Endothelial cell of umbilical vein (primary cell): ENCODE data around the gene TMEM150C. TPM values are rescaled to one million over a fixed set of nuclear protein-coding genes. Genes with fewer than 3 reads are reported as not detected.

Experiments
- BruUV-seq: library from RNA; stranded (reverse); fragments of 400-500 nt; replicated peaks from 2 replicates; lab custom pipeline; 2021; lab: Mats Ljungman, UMichigan
- CTCF ChIA-PET: fragments of 300-600, 350-600 bp; sonication (Branson Sonifier 250); formaldehyde crosslinking; loops from one replicate; lab custom pipeline; 2021; ENCODE audit warnings: antibody characterized with exemption, inconsistent platforms; lab: Charles Lee
- POLR2A ChIA-PET: fragments of 300-600, 350-600 bp; sonication (Branson Sonifier 250); formaldehyde crosslinking; loops from one replicate; lab custom pipeline; 2021; ENCODE audit warnings: antibody characterized with exemption, inconsistent platforms; lab: Charles Lee
- DNase-seq: peaks from one replicate; pipeline ENCODE4 v3.0.0-alpha.2; 2011; ENCODE audit warnings: low read depth, low spot score
- FAIRE-seq: peaks from 2 replicates; lab custom pipeline; 2011; peaks lifted over from hg19 to GRCh38; lab: Jason Lieb, UNC
- H2AFZ ChIP-seq: 2 replicates; pipeline ENCODE4 v1.6.0; 2012; ENCODE audit warnings: low read depth, low read length, control low read depth, inconsistent platforms
- H3K27ac ChIP-seq: 2 replicates; pipeline ENCODE4 v1.5.1; 2011; ENCODE audit warnings: low read depth, mild to moderate bottlenecking, control low read depth, low read length, moderate library complexity; ENCODE audit not compliant: insufficient read depth
- H3K27me3 ChIP-seq, 2 experiments: 2 replicates each; pipeline versions ENCODE4 v1.6.0 to v1.6.1; 2011; ENCODE audit warnings: low read length in 2 of 2, mixed read lengths in 1 of 2; ENCODE audit not compliant: control insufficient read depth in 2 of 2, insufficient read depth in 2 of 2
- H3K36me3 ChIP-seq, 2 experiments: 2 replicates in 1 of 2; 3 replicates in 1 of 2; pipeline ENCODE4 v1.5.1; 2011; ENCODE audit warnings: low read length in 2 of 2, mild to moderate bottlenecking in 1 of 2, moderate library complexity in 1 of 2; ENCODE audit not compliant: control insufficient read depth in 2 of 2, insufficient read depth in 2 of 2; ENCODE audit errors: extremely low read depth in 1 of 2
- H3K4me1 ChIP-seq: 3 replicates; pipeline ENCODE4 v1.5.1; 2011; ENCODE audit warnings: mild to moderate bottlenecking, low read length; ENCODE audit not compliant: control insufficient read depth, insufficient read depth; ENCODE audit errors: extremely low read depth
- H3K4me2 ChIP-seq: 2 replicates; pipeline ENCODE4 v1.6.1; 2011; ENCODE audit warnings: low read length, control low read depth, mixed read lengths; ENCODE audit not compliant: insufficient read depth
- H3K4me3 ChIP-seq, 3 experiments: fragments of 200-600 bp in 1 of 3; sonication (generic), shearing (Covaris generic) in 1 of 3; replicated peaks in 1 of 3; 2 replicates each; pipeline ENCODE4 v1.5.1; 2011 to 2016; ENCODE audit warnings: control low read depth in 3 of 3, low read length in 3 of 3, mild to moderate bottlenecking in 2 of 3, inconsistent platforms in 1 of 3, low read depth in 1 of 3, moderate library complexity in 1 of 3; ENCODE audit not compliant: insufficient read depth in 1 of 3
- H3K79me2 ChIP-seq: 2 replicates; pipeline ENCODE4 v1.6.0; 2012; ENCODE audit warnings: low read length, inconsistent platforms; ENCODE audit not compliant: control insufficient read depth, insufficient read depth
- H3K9ac ChIP-seq: replicated peaks from 2 replicates; pipeline ENCODE3; 2011; ENCODE audit warnings: low read length, control low read depth; ENCODE audit not compliant: insufficient read depth; ENCODE audit errors: extremely low read depth
- H3K9me1 ChIP-seq: replicated peaks from 3 replicates; pipeline ENCODE4 v1.6.0; 2011; ENCODE audit warnings: mild to moderate bottlenecking, low read length; ENCODE audit not compliant: control insufficient read depth, insufficient read depth; ENCODE audit errors: extremely low read depth
- H3K9me3 ChIP-seq: replicated peaks from 2 replicates; pipeline ENCODE4 v1.5.1; 2012; ENCODE audit warnings: low read length, inconsistent platforms; ENCODE audit not compliant: control insufficient read depth, insufficient read depth
- H4K20me1 ChIP-seq: replicated peaks from 2 replicates; pipeline ENCODE3; 2011; ENCODE audit warnings: mild to moderate bottlenecking, low read length; ENCODE audit not compliant: control insufficient read depth, insufficient read depth; ENCODE audit errors: extremely low read depth
- CTCF ChIP-seq, 2 donors: IDR thresholded peaks; 1 replicate in 1 of 2; 2 replicates in 1 of 2; pipeline ENCODE4 v1.5.1; 2011; ENCODE audit warnings: low read length in 2 of 2, mild to moderate bottlenecking in 2 of 2, moderate library complexity in 2 of 2, control low read depth in 1 of 2, inconsistent platforms in 1 of 2, low read depth in 1 of 2; ENCODE audit not compliant: insufficient read depth in 1 of 2; ENCODE audit errors: extremely low read depth in 1 of 2
- EZH2 ChIP-seq: IDR thresholded peaks from 2 replicates; pipeline ENCODE4 v1.6.1; 2012; ENCODE audit warnings: borderline replicate concordance, low read depth, mild to moderate bottlenecking, moderate library complexity, low read length, inconsistent platforms; ENCODE audit not compliant: severe bottlenecking
- FOS ChIP-seq: IDR thresholded peaks from 2 replicates; pipeline ENCODE4 v1.6.1; 2011; ENCODE audit warnings: mild to moderate bottlenecking, low read length, moderate library complexity, borderline replicate concordance; ENCODE audit not compliant: insufficient read depth
- GATA2 ChIP-seq: IDR thresholded peaks from 2 replicates; pipeline ENCODE4 v1.7.0; 2011; ENCODE audit warnings: low read depth, mild to moderate bottlenecking, moderate library complexity, mixed read lengths, low read length; ENCODE audit not compliant: insufficient read length, insufficient read depth
- JUN ChIP-seq: IDR thresholded peaks from 2 replicates; pipeline ENCODE4 v1.6.1; 2011; ENCODE audit warnings: borderline replicate concordance, low read depth; ENCODE audit not compliant: insufficient read length, insufficient read depth
- MYC ChIP-seq: IDR thresholded peaks from one replicate; pipeline ENCODE4 v1.6.1; 2011; ENCODE audit warnings: mild to moderate bottlenecking, low read depth, low read length
- POLR2AphosphoS5 ChIP-seq: IDR thresholded peaks from 2 replicates; pipeline ENCODE4 v1.6.1; 2012; ENCODE audit warnings: low read depth, mild to moderate bottlenecking, control low read depth, low read length, moderate library complexity; ENCODE audit not compliant: insufficient read depth
- dilution Hi-C: fragments of 300-500 bp; cut with MboI; formaldehyde crosslinking; loops from one replicate; pipeline ENCODE4 v1.15.0; 2019; ENCODE audit warnings: low sequenced_read_pairs; ENCODE audit not compliant: extremely low pct_ligation_motif_present
- intact Hi-C: fragments of 100-400 bp; cut with micrococcal nuclease; formaldehyde crosslinking; loops from one replicate; pipeline ENCODE4 v1.10.0; 2022
- polyA plus RNA-seq, 4 experiments: library from polyadenylated mRNA; depleted of rRNA in 3 of 4; stranded (reverse) in 3 of 4; unstranded in 1 of 4; fragments of >200 nt; gene quantifications; 2 replicates each; pipeline versions ENCODE4 v1.2.1 to v1.2.3, GENCODE V29; 2011 to 2012; ENCODE audit warnings: missing spikeins in 1 of 4
- total RNA-seq: library from RNA; stranded (reverse); gene quantifications from 2 replicates; pipeline ENCODE4 v1.2.3, GENCODE V29; 2021

Gene TMEM150C
- total and polyA plus RNA-seq, 2 donors (not counting 3 experiments of a cell fraction or from before 2014, with no cell fraction given), result 4.1 to 6.6 TPM

- Histone ChIP-seq H3K79me2 (no peaks in the 10 kb centered on the region), H3K27me3 (peaks cover 0 to 3% of the 10 kb centered on the region in 2 experiments), H3K36me3 (no peaks in the 10 kb centered on the region), H3K9ac (no peak overlapping the region), H3K4me2 (no peak overlapping the region), H3K4me1 (no peaks in the 10 kb centered on the region), H2AFZ (no peak overlapping the region), H4K20me1 (no peaks in the 10 kb centered on the region), H3K4me3 (no peak overlapping the region), H3K9me3 (no peaks in the 10 kb centered on the region), H3K27ac (no peak overlapping the region), H3K9me1 (no peaks in the 10 kb centered on the region)
- FAIRE-seq, result no peak
- dilution Hi-C loops (no loop called here), intact Hi-C loops (no loop called here)
- DNase-seq, result no peak
- TF ChIP-seq EZH2 (no peak), JUN (no peak), POLR2AphosphoS5 (no peak), GATA2 (no peak), FOS (no peak), MYC (no peak), CTCF (IDR thresholded peaks at IDR 0.05; ENCODE audit: extremely low read depth in 1 of 2, insufficient read depth in 1 of 2, low read depth in 1 of 2, low read length in 2 of 2) (no peak)
- CTCF ChIA-PET, result no interaction called here
- POLR2A ChIA-PET, result no interaction called here
- no TSS peak for BruUV-seq
Observed at GRCh38 chr4:82553020-82553419, 8.8 kb downstream of the TMEM150C start.
